DND-41 (cell line): ENCODE results near the gene TCF12.

Source experiments
- CTCF ChIP-seq: IDR thresholded peaks from 2 replicates; pipeline ENCODE4 v1.5.1; 2012; ENCODE audit warnings: borderline replicate concordance, low read length, moderate library complexity, mild to moderate bottlenecking; ENCODE audit not compliant: poor library complexity, severe bottlenecking; ENCODE audit errors: extremely low read depth
- EZH2 ChIP-seq: IDR thresholded peaks from 3 replicates; pipeline ENCODE4 v1.6.1; 2012; ENCODE audit warnings: borderline replicate concordance, low read depth, mild to moderate bottlenecking, moderate library complexity, low read length, inconsistent platforms; ENCODE audit not compliant: severe bottlenecking

- no peak for TF ChIP-seq CTCF
- no peak for TF ChIP-seq EZH2
Observed at GRCh38 chr15:56977232-56977631, 58.8 kb downstream of the TCF12 start.
